ENCODE results near the gene KRT27. TPM values are rescaled to one million over a fixed set of nuclear protein-coding genes. Genes with fewer than 3 reads are reported as not detected.
A peak's percentile ranks its signal among the peaks of the same experiment; 100 is the strongest.

KRT27 gene, protein sequence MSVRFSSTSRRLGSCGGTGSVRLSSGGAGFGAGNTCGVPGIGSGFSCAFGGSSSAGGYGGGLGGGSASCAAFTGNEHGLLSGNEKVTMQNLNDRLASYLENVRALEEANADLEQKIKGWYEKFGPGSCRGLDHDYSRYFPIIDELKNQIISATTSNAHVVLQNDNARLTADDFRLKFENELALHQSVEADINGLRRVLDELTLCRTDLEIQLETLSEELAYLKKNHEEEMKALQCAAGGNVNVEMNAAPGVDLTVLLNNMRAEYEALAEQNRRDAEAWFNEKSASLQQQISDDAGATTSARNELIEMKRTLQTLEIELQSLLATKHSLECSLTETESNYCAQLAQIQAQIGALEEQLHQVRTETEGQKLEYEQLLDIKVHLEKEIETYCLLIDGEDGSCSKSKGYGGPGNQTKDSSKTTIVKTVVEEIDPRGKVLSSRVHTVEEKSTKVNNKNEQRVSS
- not detected in 2 replicates for total RNA-seq (2014; rRNA removed; shearing (Covaris generic))

- Histone ChIP-seq H3K36me3 (replicated peaks; ENCODE audit: control insufficient read depth, insufficient read depth, low read length) (no peaks in the 10 kb centered on the region), H3K27me3 (ENCODE audit: control insufficient read depth, insufficient read depth, low read length) (no peaks in the 10 kb centered on the region), H3K4me3 (ENCODE audit: insufficient read depth, low read depth, low read length) (no peak within 1 kb of the TSS)
- DNase-seq: no peak
These were observed at the start of gene KRT27 for GRCh38 chr17:40782450-40782849. Gene KRT27 (minus strand): TSS chr17:40782550. CDS start chr17:40782493, 57 bp downstream.

DNA sequence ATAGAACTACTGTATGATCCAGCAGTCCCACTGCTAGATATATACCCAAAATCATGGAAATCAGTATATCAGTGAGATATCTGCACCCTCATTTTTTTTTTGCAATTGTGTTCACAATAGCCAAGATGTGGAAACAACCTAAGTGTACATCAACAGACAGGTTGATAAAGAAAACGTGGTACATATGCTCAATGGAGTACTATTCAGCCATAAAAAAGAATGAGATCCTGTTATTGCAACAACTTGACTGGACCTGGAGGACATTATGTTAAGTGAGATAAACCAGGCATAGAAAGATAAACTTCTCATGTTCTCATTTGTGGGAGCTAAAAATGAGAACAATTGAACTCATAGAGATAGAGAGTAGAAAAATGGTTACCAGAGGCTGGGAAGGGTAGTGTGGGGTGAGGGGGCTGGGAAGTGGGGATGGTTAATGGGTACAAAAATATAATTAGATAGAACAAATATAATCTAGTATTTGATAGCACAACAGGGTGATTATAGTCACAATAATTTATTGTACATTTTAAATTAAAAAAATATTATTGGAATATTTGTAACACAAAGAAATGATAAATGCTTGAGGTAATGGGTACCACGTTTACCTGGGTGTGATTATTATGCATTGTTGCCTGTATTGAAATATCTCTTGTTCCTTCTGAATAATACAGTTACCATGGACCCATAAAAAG, 47.9 kb upstream of the KRT27 start:
- no peaks in the 10 kb centered on the region for H3K36me3 ChIP-seq (replicated peaks; ENCODE audit: control insufficient read depth, insufficient read depth, low read length)
- no peak for DNase-seq
- H3K4me3 ChIP-seq (ENCODE audit: insufficient read depth, low read depth, low read length): no peak overlapping the region
- peaks cover 49% of the 10 kb centered on the region for H3K27me3 ChIP-seq (ENCODE audit: control insufficient read depth, insufficient read depth, low read length)

- Histone ChIP-seq H3K4me3 (ENCODE audit: insufficient read depth, low read depth, low read length) (no peak overlapping the region), H3K27me3 (ENCODE audit: control insufficient read depth, insufficient read depth, low read length) (peaks cover 36% of the 10 kb centered on the region), H3K36me3 (replicated peaks; ENCODE audit: control insufficient read depth, insufficient read depth, low read length) (no peaks in the 10 kb centered on the region)
- DNase-seq: no peak
These were observed 46.2 kb upstream of the KRT27 start for GRCh38 chr17:40828454-40829044.

DNA sequence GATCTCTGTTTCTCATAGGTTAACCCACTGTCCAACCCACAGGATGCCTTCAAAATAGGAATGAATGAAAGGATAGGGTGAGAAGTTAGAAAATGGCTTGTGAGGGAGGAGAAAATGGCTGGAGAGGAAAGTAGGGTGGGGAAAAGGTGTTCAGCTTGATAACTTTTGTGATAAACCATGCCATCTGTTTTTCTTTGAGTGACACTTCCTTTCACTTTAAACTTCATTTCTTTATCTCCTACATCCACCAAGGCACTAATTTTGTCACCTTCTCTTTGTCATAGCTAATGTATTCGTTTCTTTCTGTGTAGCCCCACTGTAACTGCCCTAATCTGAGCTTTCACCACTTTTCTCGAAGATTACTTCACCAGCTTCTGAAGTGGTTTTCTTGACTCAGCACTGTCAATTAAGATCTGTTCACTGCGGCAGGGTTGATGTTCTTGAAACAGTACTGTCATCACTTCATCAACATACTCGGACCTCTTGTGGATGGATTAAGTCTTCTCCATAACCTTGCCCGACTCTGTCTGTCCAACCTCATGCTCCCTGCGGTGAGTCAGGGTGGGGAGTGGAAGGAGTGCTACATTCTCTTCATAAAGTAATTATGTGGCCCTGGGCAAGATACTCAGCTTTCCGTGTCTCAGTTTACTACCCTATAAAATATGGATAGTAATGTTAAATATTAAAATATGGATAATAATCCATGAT, 45.5 kb upstream of the KRT27 start:
- no peak overlapping the region for H3K4me3 ChIP-seq (ENCODE audit: insufficient read depth, low read depth, low read length)
- no peaks in the 10 kb centered on the region for H3K36me3 ChIP-seq (replicated peaks; ENCODE audit: control insufficient read depth, insufficient read depth, low read length)
- no peak for DNase-seq
- H3K27me3 ChIP-seq (ENCODE audit: control insufficient read depth, insufficient read depth, low read length): peaks cover 31% of the 10 kb centered on the region

DNA sequence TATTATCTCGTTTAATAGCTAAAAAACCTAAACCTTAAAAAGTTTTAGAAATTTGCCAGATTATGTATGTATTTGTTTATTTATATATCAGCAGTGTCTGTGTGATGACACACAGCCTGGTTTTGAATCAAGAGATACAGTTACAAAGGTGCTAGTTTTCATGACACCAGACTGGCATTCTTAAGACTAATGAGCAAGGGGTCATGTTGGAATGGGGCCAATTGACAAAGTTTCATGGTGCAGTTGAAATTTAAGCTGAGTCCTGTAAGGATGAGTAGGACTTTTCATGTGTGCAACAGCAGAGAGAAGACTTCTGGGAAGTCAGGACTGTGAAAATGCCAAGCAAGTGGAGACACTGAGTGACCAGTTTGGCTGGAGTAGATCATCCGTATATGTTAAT, 43.2 kb upstream of the KRT27 start:
- H3K4me3 ChIP-seq (ENCODE audit: insufficient read depth, low read depth, low read length): no peak overlapping the region

GRCh38 chr17:40824015-40824832, 41.9 kb upstream of the KRT27 start:
- H3K27me3 ChIP-seq (ENCODE audit: control insufficient read depth, insufficient read depth, low read length): peaks cover 9% of the 10 kb centered on the region; the same call in 1 of the 2 replicates
- H3K4me3 ChIP-seq (ENCODE audit: insufficient read depth, low read depth, low read length): no peak overlapping the region
- no peak for DNase-seq
- H3K36me3 ChIP-seq (replicated peaks; ENCODE audit: control insufficient read depth, insufficient read depth, low read length): no peaks in the 10 kb centered on the region

More for the DNA sequence above, 43.2 kb upstream of the KRT27 start:
- no peak for DNase-seq
- H3K36me3 ChIP-seq (replicated peaks; ENCODE audit: control insufficient read depth, insufficient read depth, low read length): no peaks in the 10 kb centered on the region
- peaks cover 13% of the 10 kb centered on the region; the same call in 1 of the 2 replicates for H3K27me3 ChIP-seq (ENCODE audit: control insufficient read depth, insufficient read depth, low read length)

- peaks cover 3% of the 10 kb centered on the region; the same call in 1 of the 2 replicates for H3K27me3 ChIP-seq (ENCODE audit: control insufficient read depth, insufficient read depth, low read length)
- peaks cover 1% of the 10 kb centered on the region; the same call in 1 of the 2 replicates for H3K36me3 ChIP-seq (replicated peaks; ENCODE audit: control insufficient read depth, insufficient read depth, low read length)
- H3K4me3 ChIP-seq (ENCODE audit: insufficient read depth, low read depth, low read length): no peak within 1 kb of the TSS
- no peak for DNase-seq
These were observed 39.9 kb upstream of the KRT27 start, which contains the start of gene KRT10 for GRCh38 chr17:40822132-40822812. Gene KRT10 (minus strand): TSS chr17:40822614. CDS start chr17:40822585, 29 bp downstream.

GRCh38 chr17:40821536-40821935, 39.2 kb upstream of the KRT27 start:
- DNase-seq: no peak
- Histone ChIP-seq H3K36me3 (replicated peaks; ENCODE audit: control insufficient read depth, insufficient read depth, low read length) (peaks cover 2% of the 10 kb centered on the region; the same call in 1 of the 2 replicates), H3K4me3 (ENCODE audit: insufficient read depth, low read depth, low read length) (no peak overlapping the region)

GRCh38 chr17:40820228-40820838, 38.0 kb upstream of the KRT27 start:
- no peak overlapping the region for H3K4me3 ChIP-seq (ENCODE audit: insufficient read depth, low read depth, low read length)
- H3K36me3 ChIP-seq (replicated peaks; ENCODE audit: control insufficient read depth, insufficient read depth, low read length): peaks cover 2% of the 10 kb centered on the region; the same call in 1 of the 2 replicates
- DNase-seq: no peak

More at GRCh38 chr17:40821536-40821935, 39.2 kb upstream of the KRT27 start:
- H3K27me3 ChIP-seq (ENCODE audit: control insufficient read depth, insufficient read depth, low read length): peaks cover 3% of the 10 kb centered on the region; the same call in 1 of the 2 replicates

DNA sequence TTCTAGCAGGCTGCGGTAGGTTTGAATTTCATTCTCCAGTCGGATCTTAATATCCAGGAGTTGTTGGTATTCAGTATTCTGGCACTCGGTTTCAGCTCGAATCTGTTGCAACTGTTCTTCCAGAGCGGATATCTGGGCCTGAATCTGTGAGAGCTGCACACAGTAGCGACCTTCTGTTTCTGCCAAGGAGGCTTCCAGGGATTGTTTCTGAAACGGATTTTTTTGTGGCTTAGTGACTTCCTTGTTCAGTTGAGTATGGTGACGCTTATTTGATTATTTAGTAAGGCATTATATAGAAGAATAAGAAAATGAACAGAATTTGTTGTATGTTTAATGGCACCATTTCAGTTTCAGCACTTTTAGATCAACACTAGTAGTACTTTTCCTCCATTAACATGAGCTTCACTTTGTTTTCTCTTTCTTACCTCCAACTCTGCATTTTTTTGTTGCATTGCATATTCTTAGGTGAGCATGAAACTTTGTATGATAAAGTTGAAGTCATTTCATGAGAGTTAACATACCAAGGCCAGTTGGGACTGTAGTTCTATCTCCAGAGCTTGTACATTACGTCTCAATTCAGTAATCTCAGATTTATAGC, 37.3 kb upstream of the KRT27 start:
- peak; percentile 18 for DNase-seq
- H3K27me3 ChIP-seq (ENCODE audit: control insufficient read depth, insufficient read depth, low read length): no peaks in the 10 kb centered on the region
- peak overlapping the region; percentile 40 for H3K4me3 ChIP-seq (ENCODE audit: insufficient read depth, low read depth, low read length)
- peaks cover 2% of the 10 kb centered on the region; the same call in 1 of the 2 replicates for H3K36me3 ChIP-seq (replicated peaks; ENCODE audit: control insufficient read depth, insufficient read depth, low read length)

More at GRCh38 chr17:40820228-40820838, 38.0 kb upstream of the KRT27 start:
- peaks cover 1% of the 10 kb centered on the region; the same call in 1 of the 2 replicates for H3K27me3 ChIP-seq (ENCODE audit: control insufficient read depth, insufficient read depth, low read length)

- Histone ChIP-seq H3K27me3 (ENCODE audit: control insufficient read depth, insufficient read depth, low read length) (no peaks in the 10 kb centered on the region; the same call in 1 of the 2 replicates), H3K36me3 (replicated peaks; ENCODE audit: control insufficient read depth, insufficient read depth, low read length) (peaks cover 2% of the 10 kb centered on the region; the same call in 1 of the 2 replicates), H3K4me3 (ENCODE audit: insufficient read depth, low read depth, low read length) (peak overlapping the region; percentile 50)
- peak; percentile 83 for DNase-seq
These were observed 36.6 kb upstream of the KRT27 start for GRCh38 chr17:40818733-40819527.

Measured in H7 (cell line).